ENCODE data around the gene KRTAP5-7. TPM values are rescaled to one million over a fixed set of nuclear protein-coding genes. Genes with fewer than 3 reads are reported as not detected.
"Not testable (repeated sequence)": the region's sequence is repeated elsewhere in the genome, so short reads cannot be mapped to it uniquely, and the experiment has no call there.

Gene KRTAP5-7, protein sequence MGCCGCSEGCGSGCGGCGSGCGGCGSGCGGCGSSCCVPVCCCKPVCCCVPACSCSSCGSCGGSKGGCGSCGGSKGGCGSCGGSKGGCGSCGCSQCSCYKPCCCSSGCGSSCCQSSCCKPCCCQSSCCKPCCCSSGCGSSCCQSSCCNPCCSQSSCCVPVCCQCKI
- not detected in 2 replicates for total RNA-seq (ENCODE audit: low replicate concordance)

DNA sequence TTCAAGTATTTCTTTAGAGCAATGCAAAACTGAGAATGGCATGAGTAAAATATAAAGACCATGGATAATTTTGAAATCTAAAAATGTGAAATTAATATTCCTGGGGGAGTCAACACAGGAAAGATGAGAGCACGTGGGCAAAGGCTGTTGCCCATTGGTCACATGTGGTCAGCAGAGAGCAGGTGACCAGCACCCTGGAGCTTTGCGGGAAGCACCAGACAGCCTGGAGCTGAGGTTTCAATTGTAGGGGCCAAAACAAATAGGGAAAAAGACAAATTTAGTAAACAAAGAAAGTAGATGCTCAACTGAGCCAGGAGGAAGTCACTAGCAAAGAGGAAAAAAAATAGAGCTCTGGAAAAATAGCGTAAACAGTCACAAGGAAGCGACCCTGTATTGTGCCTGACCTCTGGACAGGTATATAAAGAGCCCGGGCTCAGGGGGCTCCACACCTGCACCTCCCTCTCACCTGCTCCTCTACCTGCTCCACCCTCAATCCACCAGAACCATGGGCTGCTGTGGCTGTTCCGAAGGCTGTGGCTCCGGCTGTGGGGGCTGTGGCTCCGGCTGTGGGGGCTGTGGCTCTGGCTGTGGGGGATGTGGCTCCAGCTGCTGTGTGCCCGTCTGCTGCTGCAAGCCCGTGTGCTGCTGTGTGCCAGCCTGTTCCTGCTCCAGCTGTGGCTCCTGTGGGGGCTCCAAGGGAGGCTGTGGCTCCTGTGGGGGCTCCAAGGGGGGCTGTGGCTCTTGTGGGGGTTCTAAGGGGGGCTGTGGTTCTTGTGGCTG, at the start of gene KRTAP5-7:
Gene KRTAP5-7, plus strand, starts transcription at position 472 of the 780 bp plus-strand sequence. Its CDS starts 34 bp downstream, at position 506.
- not testable (repeated sequence) for H3K4me1 Mint-ChIP-seq; DNase-seq (ENCODE audit: low spot score); H3K36me3 Mint-ChIP-seq; H3K27me3 Mint-ChIP-seq (ENCODE audit: insufficient read depth, low read depth); H3K9me3 ChIP-seq (ENCODE audit: low read depth); H4K20me1 ChIP-seq (ENCODE audit: low read depth); H3K4me3 ChIP-seq; H3K9ac ChIP-seq; H3K27ac Mint-ChIP-seq; H3K4me3 Mint-ChIP-seq; H3K9me3 Mint-ChIP-seq; H3K27ac ChIP-seq; H3K4me2 ChIP-seq; H3K79me2 ChIP-seq (ENCODE audit: low read depth); H3K36me3 ChIP-seq; H2AFZ ChIP-seq (replicated peaks); H3K4me1 ChIP-seq; H3K27me3 ChIP-seq; H3F3A ChIP-seq (ENCODE audit: low read depth)

DNA sequence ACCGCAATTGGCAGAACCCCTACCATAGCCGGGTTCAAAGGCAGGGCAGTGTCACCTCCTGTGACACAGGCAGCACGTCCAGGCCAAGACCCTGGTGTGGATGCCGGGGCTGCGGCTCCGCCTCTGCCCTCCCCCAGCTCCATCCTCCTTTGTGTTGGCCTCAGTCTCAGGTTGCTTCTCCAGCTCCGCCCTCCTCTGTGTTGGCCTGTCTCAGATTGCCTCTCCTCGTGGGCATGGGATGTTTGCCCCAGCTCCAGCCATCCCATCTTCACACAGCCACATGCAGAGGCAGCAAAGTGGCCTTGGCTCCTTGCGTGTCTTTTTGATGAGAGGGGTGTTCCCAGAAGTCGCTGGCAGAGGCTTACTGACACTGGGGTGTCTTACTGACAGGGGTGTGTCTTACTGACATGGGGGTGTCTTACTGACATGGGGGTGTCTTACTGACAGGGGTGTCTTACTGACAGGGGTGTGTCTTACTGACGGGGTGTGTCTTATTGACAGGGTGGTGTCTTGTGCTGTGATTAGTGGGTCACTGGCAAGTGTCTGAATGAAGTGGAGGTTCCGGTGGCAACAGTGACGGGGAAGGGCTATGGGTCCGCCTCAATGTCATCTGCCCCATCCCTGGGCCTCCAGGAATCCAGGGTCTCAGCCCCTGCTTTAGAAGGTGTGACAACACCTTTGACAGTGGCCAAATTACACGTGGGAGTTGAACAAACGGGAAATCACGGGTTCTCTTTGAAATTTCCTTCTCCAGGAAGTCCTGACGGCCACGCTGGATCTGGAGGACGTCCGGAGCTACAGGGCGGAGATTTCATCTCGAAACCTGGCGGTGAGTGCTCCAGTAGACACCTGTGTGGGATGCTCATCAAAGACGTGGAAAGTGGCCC, 49.2 kb upstream of the KRTAP5-7 start:
- Histone ChIP-seq H3K36me3 (no peaks in the 10 kb centered on the region), H3K27me3 (no peaks in the 10 kb centered on the region), H3K4me3 (no peak overlapping the region), H3F3A (ENCODE audit: low read depth) (no peaks in the 10 kb centered on the region), H2AFZ (replicated peaks) (no peak overlapping the region), H3K79me2 (ENCODE audit: low read depth) (no peaks in the 10 kb centered on the region), H3K9ac (no peak overlapping the region), H4K20me1 (ENCODE audit: low read depth) (no peaks in the 10 kb centered on the region), H3K9me3 (ENCODE audit: low read depth) (no peaks in the 10 kb centered on the region), H3K4me2 (no peak overlapping the region), H3K4me1 (peaks cover 7% of the 10 kb centered on the region), H3K27ac (no peak overlapping the region)
- Mint-ChIP-seq H3K9me3 (no peaks in the 10 kb centered on the region), H3K27ac (no peak overlapping the region), H3K36me3 (peaks cover 15% of the 10 kb centered on the region), H3K27me3 (ENCODE audit: insufficient read depth, low read depth) (peaks cover 2% of the 10 kb centered on the region), H3K4me3 (no peak overlapping the region), H3K4me1 (peaks cover 14% of the 10 kb centered on the region)
- DNase-seq (ENCODE audit: low spot score): peak; percentile 68
- TF ChIP-seq EZH2phosphoT487 (IDR thresholded peaks at IDR 0.05) (no peak), EZH2 (IDR thresholded peaks at IDR 0.05) (no peak)
- TF ChIP-seq, protein P1, sequence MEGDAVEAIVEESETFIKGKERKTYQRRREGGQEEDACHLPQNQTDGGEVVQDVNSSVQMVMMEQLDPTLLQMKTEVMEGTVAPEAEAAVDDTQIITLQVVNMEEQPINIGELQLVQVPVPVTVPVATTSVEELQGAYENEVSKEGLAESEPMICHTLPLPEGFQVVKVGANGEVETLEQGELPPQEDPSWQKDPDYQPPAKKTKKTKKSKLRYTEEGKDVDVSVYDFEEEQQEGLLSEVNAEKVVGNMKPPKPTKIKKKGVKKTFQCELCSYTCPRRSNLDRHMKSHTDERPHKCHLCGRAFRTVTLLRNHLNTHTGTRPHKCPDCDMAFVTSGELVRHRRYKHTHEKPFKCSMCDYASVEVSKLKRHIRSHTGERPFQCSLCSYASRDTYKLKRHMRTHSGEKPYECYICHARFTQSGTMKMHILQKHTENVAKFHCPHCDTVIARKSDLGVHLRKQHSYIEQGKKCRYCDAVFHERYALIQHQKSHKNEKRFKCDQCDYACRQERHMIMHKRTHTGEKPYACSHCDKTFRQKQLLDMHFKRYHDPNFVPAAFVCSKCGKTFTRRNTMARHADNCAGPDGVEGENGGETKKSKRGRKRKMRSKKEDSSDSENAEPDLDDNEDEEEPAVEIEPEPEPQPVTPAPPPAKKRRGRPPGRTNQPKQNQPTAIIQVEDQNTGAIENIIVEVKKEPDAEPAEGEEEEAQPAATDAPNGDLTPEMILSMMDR (IDR thresholded peaks at IDR 0.05): no peak

DNA sequence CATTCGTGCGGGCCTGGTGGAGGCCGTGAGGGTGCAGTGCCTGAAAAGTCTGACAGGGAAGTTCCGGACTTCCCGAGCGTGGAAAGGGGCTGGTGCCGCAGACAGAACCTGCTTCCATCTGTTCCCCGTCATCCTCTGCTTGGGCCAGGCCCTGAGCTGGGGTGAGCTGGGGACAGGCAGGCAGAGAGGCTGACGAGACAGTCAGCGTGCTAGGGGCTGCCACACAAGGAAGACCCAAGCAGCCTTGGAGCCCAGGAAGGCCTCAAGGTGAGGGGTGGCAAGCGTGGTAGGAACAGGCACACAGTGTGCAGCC, 48.6 kb upstream of the KRTAP5-7 start:
- Mint-ChIP-seq H3K27me3 (ENCODE audit: insufficient read depth, low read depth) (peaks cover 2% of the 10 kb centered on the region), H3K4me3 (no peak overlapping the region), H3K27ac (no peak overlapping the region), H3K36me3 (peaks cover 19% of the 10 kb centered on the region), H3K4me1 (peaks cover 14% of the 10 kb centered on the region), H3K9me3 (no peaks in the 10 kb centered on the region)
- no peaks in the 10 kb centered on the region for H3K9me3 ChIP-seq (ENCODE audit: low read depth)
- H3K27me3 ChIP-seq: no peaks in the 10 kb centered on the region
- no peaks in the 10 kb centered on the region for H3K36me3 ChIP-seq
- no peak overlapping the region for H3K9ac ChIP-seq
- TF ChIP-seq EZH2phosphoT487 (IDR thresholded peaks at IDR 0.05): no peak
- TF ChIP-seq EZH2 (IDR thresholded peaks at IDR 0.05): no peak
- TF ChIP-seq, protein P1 (IDR thresholded peaks at IDR 0.05): no peak
- H3F3A ChIP-seq (ENCODE audit: low read depth): no peaks in the 10 kb centered on the region
- H4K20me1 ChIP-seq (ENCODE audit: low read depth): no peaks in the 10 kb centered on the region
- peaks cover 7% of the 10 kb centered on the region for H3K4me1 ChIP-seq
- no peaks in the 10 kb centered on the region for H3K79me2 ChIP-seq (ENCODE audit: low read depth)
- H3K4me3 ChIP-seq: no peak overlapping the region
- H2AFZ ChIP-seq (replicated peaks): no peak overlapping the region
- H3K4me2 ChIP-seq: no peak overlapping the region
- no peak overlapping the region for H3K27ac ChIP-seq
- no peak for DNase-seq (ENCODE audit: low spot score)
